Measurements from ENCODE around the gene APOL5. TPM values are rescaled to one million over a fixed set of nuclear protein-coding genes. Genes with fewer than 3 reads are reported as not detected.

Gene APOL5
- total RNA-seq: not detected in 2 replicates

GRCh38 chr22:35717572-35717971, at the start of gene APOL5:
TSS of gene APOL5 (plus strand) at chr22:35717872. CDS start at chr22:35717872, 0 bp downstream.

Other genes with a start within 250 kb of the APOL5 start
- not detected in 2 replicates for gene RASD2, start 177.0 kb upstream of the APOL5 start, total RNA-seq
- gene MB, start 100.5 kb upstream of the APOL5 start, total RNA-seq: not detected in 2 replicates
- 1.3 and 11.4 TPM in 2 replicates for gene APOL6, start 69.4 kb upstream of the APOL5 start, total RNA-seq